AG04450 (cell line): ENCODE measurements around the gene MSL1. TPM values are rescaled to one million over a fixed set of nuclear protein-coding genes. Genes with fewer than 3 reads are reported as not detected.

ENCODE experiments used
- CTCF ChIA-PET: fragments of 300-600, 350-600 bp; formaldehyde crosslinking; extraction: SDS; loops from one replicate; lab custom pipeline; 2022; ENCODE audit warnings: antibody characterized with exemption, inconsistent platforms; lab: Charles Lee
- POLR2A ChIA-PET: fragments of 350-600 bp; formaldehyde crosslinking; extraction: SDS; loops from one replicate; lab custom pipeline; 2021; ENCODE audit warnings: antibody characterized with exemption, inconsistent platforms; lab: Yijun Ruan, JAX
- DNase-seq: peaks from one replicate; pipeline ENCODE4 v3.0.0-alpha.2; 2011; ENCODE audit warnings: low read depth, low spot score
- H3K27ac ChIP-seq: one replicate; pipeline ENCODE4 v1.5.1; 2012; ENCODE audit warnings: low read depth, low read length, control low read depth
- H3K27me3 ChIP-seq: one replicate; pipeline ENCODE4 v1.6.0; 2012; ENCODE audit warnings: low read length; ENCODE audit not compliant: control insufficient read depth, insufficient read depth
- H3K4me3 ChIP-seq: 2 replicates; pipeline ENCODE4 v1.5.1; 2011; ENCODE audit warnings: mild to moderate bottlenecking, low read depth, low read length, control low read depth
- H3K9me3 ChIP-seq: 2 replicates; pipeline ENCODE4 v1.5.1; 2012; ENCODE audit warnings: low read length; ENCODE audit not compliant: control insufficient read depth, insufficient read depth
- CTCF ChIP-seq: IDR thresholded peaks from 2 replicates; pipeline ENCODE4 v1.5.1; 2011; ENCODE audit warnings: low read depth, low read length, control low read depth, inconsistent platforms
- polyA plus RNA-seq: library from polyadenylated mRNA; depleted of rRNA; stranded (reverse); fragments of >200 nt; gene quantifications from 2 replicates; pipeline ENCODE4 v1.2.3, GENCODE V29; 2011

The MSL1 gene
- polyA plus RNA-seq, 1 experiment = 92.2 TPM

- H3K4me3 ChIP-seq = no peak overlapping the region
- H3K9me3 ChIP-seq = no peaks in the 10 kb centered on the region
- H3K27me3 ChIP-seq = no peaks in the 10 kb centered on the region
- TF ChIP-seq CTCF = no peak
- DNase-seq = no peak
- CTCF ChIA-PET = no interaction called here
- POLR2A ChIA-PET = no interaction called here
- no peak overlapping the region for H3K27ac ChIP-seq
Observed at GRCh38 chr17:40150276-40150675, 28.5 kb downstream of the MSL1 start.

DNA sequence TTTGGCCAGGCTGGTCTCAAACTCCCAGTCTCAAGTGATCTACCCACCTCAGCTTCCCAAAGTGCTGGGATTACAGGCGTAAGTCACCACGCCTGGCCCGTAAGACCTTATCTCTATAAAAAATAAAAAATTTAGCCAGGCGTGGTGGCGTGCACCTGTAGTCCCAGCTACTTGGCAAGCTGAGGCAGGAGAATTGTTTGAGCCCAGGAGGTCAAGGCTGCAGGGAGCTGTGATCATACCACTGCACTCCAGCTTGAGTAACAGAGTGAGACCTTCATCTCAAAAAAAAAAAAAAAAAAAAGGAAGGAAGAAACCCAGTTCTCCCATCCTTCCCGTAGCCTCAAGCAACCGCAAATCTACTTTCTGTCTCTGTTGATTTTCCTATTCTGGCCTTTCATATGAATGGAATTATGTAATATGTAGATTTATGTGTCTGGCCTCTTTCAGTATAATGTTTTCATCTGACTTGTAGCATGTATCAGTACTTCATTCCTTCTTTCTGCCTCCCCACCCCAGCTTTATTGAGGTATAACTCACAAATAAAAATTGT lies 29.7 kb downstream of the MSL1 start:
- ChIA-PET CTCF (interaction anchor here (0.5 to 1.4 kb wide), 2 partner anchors 68 to 82 kb away, joined by 3 to 5 read pairs; partner anchors contain the start of gene WIPF2), POLR2A (no interaction called here)

DNA sequence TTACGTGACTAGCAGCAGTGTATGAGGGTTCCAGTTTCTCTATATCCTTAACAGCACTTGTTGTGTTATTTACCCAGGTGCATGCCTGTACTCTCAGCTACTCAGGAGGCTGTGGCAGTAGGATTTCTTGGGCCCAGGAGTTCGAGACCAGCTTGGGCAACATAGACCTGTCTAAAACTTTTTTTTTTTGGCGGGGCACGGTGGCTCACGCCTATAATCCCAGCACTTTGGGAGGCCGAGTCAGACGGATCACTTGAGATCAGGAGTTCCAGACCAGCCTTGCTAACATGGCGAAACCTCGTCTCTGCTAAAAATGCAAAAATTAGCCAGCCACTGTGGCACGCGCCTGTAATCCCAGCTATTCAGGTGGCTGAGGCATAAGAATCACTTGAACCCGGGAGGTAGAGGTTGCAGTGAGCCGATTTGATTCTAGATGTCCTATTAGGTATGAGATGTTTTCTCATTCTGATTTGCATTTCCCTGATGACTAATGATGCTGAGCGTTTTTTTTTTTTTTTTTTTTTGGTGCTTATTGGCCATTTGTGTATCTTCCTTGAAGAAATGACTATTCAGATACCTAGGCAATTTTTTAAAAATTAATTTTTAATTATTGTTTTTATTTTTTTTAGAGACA lies 31.9 kb downstream of the MSL1 start:
- ChIA-PET CTCF (interaction anchor here (0.6 to 1.3 kb wide), 4 partner anchors 15 to 127 kb away, joined by 3 to 5 read pairs (median 4); no protein-coding TSS in a partner anchor), POLR2A (no interaction called here)
- TF ChIP-seq CTCF = no peak
- no peak overlapping the region for H3K27ac ChIP-seq
- DNase-seq = no peak
- no peaks in the 10 kb centered on the region for H3K9me3 ChIP-seq
- H3K4me3 ChIP-seq = no peak overlapping the region
- H3K27me3 ChIP-seq = no peaks in the 10 kb centered on the region

More for the DNA sequence above, 29.7 kb downstream of the MSL1 start:
- DNase-seq = no peak
- no peaks in the 10 kb centered on the region for H3K27me3 ChIP-seq
- no peak overlapping the region for H3K4me3 ChIP-seq
- no peak overlapping the region for H3K27ac ChIP-seq
- H3K9me3 ChIP-seq = no peaks in the 10 kb centered on the region
- no peak for TF ChIP-seq CTCF

- POLR2A ChIA-PET = no interaction called here
- Histone ChIP-seq H3K9me3 (no peaks in the 10 kb centered on the region), H3K27me3 (no peaks in the 10 kb centered on the region), H3K4me3 (no peak overlapping the region), H3K27ac (no peak overlapping the region)
- CTCF ChIA-PET = interaction anchor here (0.9 kb wide), 1 partner anchor 10 kb away, joined by 3 read pairs; no protein-coding TSS in a partner anchor
- DNase-seq = no peak
- TF ChIP-seq CTCF = no peak
Observed at GRCh38 chr17:40157973-40158372, 36.2 kb downstream of the MSL1 start.

GRCh38 chr17:40158438-40159013 lies 36.8 kb downstream of the MSL1 start:
- no peak for TF ChIP-seq CTCF
- DNase-seq = no peak
- Histone ChIP-seq H3K27me3 (no peaks in the 10 kb centered on the region), H3K27ac (no peak overlapping the region), H3K4me3 (no peak overlapping the region), H3K9me3 (no peaks in the 10 kb centered on the region)
- CTCF ChIA-PET = interaction anchor here (0.6 to 0.9 kb wide), 2 partner anchors 10 to 180 kb away, joined by 3 to 6 read pairs; no protein-coding TSS in a partner anchor
- POLR2A ChIA-PET = no interaction called here
